SK-N-SH (cell line): ENCODE measurements around the gene RFTN1. TPM values are rescaled to one million over a fixed set of nuclear protein-coding genes. Genes with fewer than 3 reads are reported as not detected.

Source experiments
- GATA2 ChIP-seq: sonication (generic); formaldehyde crosslinking; IDR thresholded peaks from 2 replicates; pipeline ENCODE4 v1.5.0; 2020; ENCODE audit warnings: mild to moderate bottlenecking, missing genetic modification reagents
- JUND ChIP-seq: IDR thresholded peaks from 2 replicates; pipeline ENCODE4 v1.4.0; 2012
- MAX ChIP-seq: IDR thresholded peaks from 2 replicates; pipeline ENCODE4 v1.4.0; 2012; ENCODE audit warnings: low read depth
- MEF2A ChIP-seq: IDR thresholded peaks from 2 replicates; pipeline ENCODE4 v1.4.0; 2012; ENCODE audit warnings: low read depth, borderline replicate concordance
- PBX3 ChIP-seq: IDR thresholded peaks from 2 replicates; pipeline ENCODE4; 2012
- POLR2AphosphoS5 ChIP-seq: IDR thresholded peaks from 2 replicates; pipeline ENCODE4 v1.6.1; 2012; ENCODE audit warnings: low read depth, low read length
- RAD21 ChIP-seq: IDR thresholded peaks from 2 replicates; pipeline ENCODE4 v1.6.1; 2012; ENCODE audit warnings: mild to moderate bottlenecking, low read length
- RCOR1 ChIP-seq: fragments of 150-350 bp; IDR thresholded peaks from 2 replicates; pipeline ENCODE4 v1.6.1; 2017; ENCODE audit warnings: antibody characterized with exemption, low read length
- REST ChIP-seq: IDR thresholded peaks from 2 replicates; pipeline ENCODE4 v1.6.1; 2012; ENCODE audit warnings: mild to moderate bottlenecking, low read depth, low read length, moderate library complexity
- RXRA ChIP-seq: IDR thresholded peaks from 2 replicates; pipeline ENCODE4 v1.4.0; 2012; ENCODE audit warnings: low read depth, mild to moderate bottlenecking, borderline replicate concordance
- USF2 ChIP-seq: fragments of 150-350 bp; IDR thresholded peaks from 2 replicates; pipeline ENCODE4 v1.6.1; 2017; ENCODE audit warnings: antibody characterized with exemption, low read length, low read depth, borderline replicate concordance
- YY1 ChIP-seq: IDR thresholded peaks from 2 replicates; pipeline ENCODE4 v1.4.0; 2012; ENCODE audit warnings: low read depth, mild to moderate bottlenecking
- ZBTB33 ChIP-seq: IDR thresholded peaks from 2 replicates; pipeline ENCODE4 v1.4.0; 2012; ENCODE audit warnings: low read depth, borderline replicate concordance
- polyA plus RNA-seq, 3 experiments: library from polyadenylated mRNA; depleted of rRNA; stranded (reverse); fragments of >200 nt; gene quantifications; 2 replicates each; pipeline ENCODE4 v1.2.3, GENCODE V29; 2012

Gene RFTN1
- polyA plus RNA-seq, 1 of the 3 experiments (the other 2 are of a cell fraction) = 21.2 TPM

GRCh38 chr3:16494814-16495431 lies 18.6 kb downstream of the RFTN1 start (continued):
- TF ChIP-seq POLR2AphosphoS5 (0 out of 2 replicates have a peak, but pooled peaks have one; percentile 28), GATA2 (CRISPR knock-in tag) (peak; percentile 90), PBX3 (peak; percentile 82), RCOR1 (0 out of 2 replicates have a peak, but pooled peaks have one; percentile 50), USF2 (no peak), RAD21 (no peak; the same call in 1 of the 2 replicates), ZBTB33 (no peak), JUND (0 out of 2 replicates have a peak, but pooled peaks have one; percentile 12), RXRA (no peak), YY1 (no peak), MEF2A (no peak), REST (no peak), MAX (no peak)
